HEK293 (cell line): ENCODE measurements around the gene GAS2L2.

Experiments used
- EGR2 ChIP-seq: fragments of 450-650 bp; formaldehyde crosslinking; IDR thresholded peaks from 2 replicates; pipeline ENCODE4 v1.5.1; 2016; ENCODE audit warnings: low read depth, missing biosample characterization, missing genetic modification characterization
- HOXA7 ChIP-seq: sonication (generic); formaldehyde crosslinking; IDR thresholded peaks from 2 replicates; pipeline ENCODE4 v1.8.1; 2022; ENCODE audit warnings: missing genetic modification reagents, borderline replicate concordance
- KLF16 ChIP-seq: fragments of 450-650 bp; formaldehyde crosslinking; IDR thresholded peaks from 2 replicates; pipeline ENCODE4 v1.5.1; 2017; ENCODE audit warnings: missing biosample characterization, missing genetic modification characterization
- SETDB1 ChIP-seq: IDR thresholded peaks from one replicate; pipeline ENCODE4 v1.6.1; 2017; ENCODE audit warnings: mild to moderate bottlenecking, low read length, moderate library complexity, mixed read lengths; ENCODE audit not compliant: insufficient read length
- ZBTB21 ChIP-seq: fragments of 450-650 bp; formaldehyde crosslinking; IDR thresholded peaks from 2 replicates; pipeline ENCODE4 v1.5.1; 2017; ENCODE audit warnings: missing biosample characterization, missing genetic modification characterization
- ZBTB8A ChIP-seq: fragments of 450-650 bp; formaldehyde crosslinking; IDR thresholded peaks from 2 replicates; pipeline ENCODE4 v1.5.1; 2016; ENCODE audit warnings: missing biosample characterization, missing genetic modification characterization
- ZFHX2 ChIP-seq: fragments of 450-650 bp; formaldehyde crosslinking; conservative IDR thresholded peaks from 2 replicates; pipeline ENCODE4 v1.5.1; 2016; ENCODE audit warnings: missing biosample characterization, missing genetic modification characterization
- ZIC2 ChIP-seq: fragments of 450-650 bp; formaldehyde crosslinking; IDR thresholded peaks from 2 replicates; pipeline ENCODE4 v1.5.1; 2016; ENCODE audit warnings: missing biosample characterization, missing genetic modification characterization
- ZNF16 ChIP-seq: fragments of 450-650 bp; formaldehyde crosslinking; IDR thresholded peaks from 2 replicates; pipeline ENCODE4 v1.5.1; 2016; ENCODE audit warnings: low read depth, missing biosample characterization, missing genetic modification characterization
- ZNF2 ChIP-seq: fragments of 450-650 bp; formaldehyde crosslinking; IDR thresholded peaks from 2 replicates; pipeline ENCODE4 v1.5.1; 2016; ENCODE audit warnings: missing biosample characterization, missing genetic modification characterization
- ZNF248 ChIP-seq: fragments of 450-650 bp; formaldehyde crosslinking; IDR thresholded peaks from 2 replicates; pipeline ENCODE4 v1.5.1; 2017; ENCODE audit warnings: missing biosample characterization, missing genetic modification characterization
- ZNF394 ChIP-seq: fragments of 450-650 bp; formaldehyde crosslinking; IDR thresholded peaks from 2 replicates; pipeline ENCODE4 v1.5.1; 2016; ENCODE audit warnings: missing biosample characterization, missing genetic modification characterization, mild to moderate bottlenecking, moderate library complexity, borderline replicate concordance
- ZNF404 ChIP-seq: fragments of 450-650 bp; formaldehyde crosslinking; IDR thresholded peaks from 2 replicates; pipeline ENCODE4 v1.5.1; 2017; ENCODE audit warnings: missing biosample characterization, missing genetic modification characterization
- ZNF423 ChIP-seq: fragments of 450-650 bp; formaldehyde crosslinking; IDR thresholded peaks from 2 replicates; pipeline ENCODE4 v1.5.1; 2016; ENCODE audit warnings: missing biosample characterization, missing genetic modification characterization
- ZNF629 ChIP-seq: fragments of 450-650 bp; formaldehyde crosslinking; IDR thresholded peaks from 2 replicates; pipeline ENCODE4 v1.5.1; 2017; ENCODE audit warnings: missing biosample characterization, missing genetic modification characterization
- ZNF654 ChIP-seq: fragments of 450-650 bp; formaldehyde crosslinking; IDR thresholded peaks from 2 replicates; pipeline ENCODE4 v1.5.1; 2016; ENCODE audit warnings: low read depth, missing biosample characterization, missing genetic modification characterization
- TF ChIP-seq, protein P1 (sequence below): fragments of 450-650 bp; formaldehyde crosslinking; IDR thresholded peaks from 2 replicates; pipeline ENCODE4 v1.5.1; 2017; ENCODE audit warnings: missing biosample characterization, missing genetic modification characterization
- TF ChIP-seq, protein P2 (sequence below): fragments of 450-650 bp; formaldehyde crosslinking; IDR thresholded peaks from 2 replicates; pipeline ENCODE4 v1.5.1; 2016; ENCODE audit warnings: missing biosample characterization, missing genetic modification characterization
- TF ChIP-seq, protein P3 (sequence below): fragments of 450-650 bp; formaldehyde crosslinking; IDR thresholded peaks from 2 replicates; pipeline ENCODE4 v1.5.1; 2016; ENCODE audit warnings: missing biosample characterization, missing genetic modification characterization
- TF ChIP-seq, protein P4 (sequence below): fragments of 450-650 bp; formaldehyde crosslinking; IDR thresholded peaks from 2 replicates; pipeline ENCODE4 v1.5.1; 2016; ENCODE audit warnings: missing biosample characterization, missing genetic modification characterization
- TF ChIP-seq, protein P5 (sequence below): fragments of 450-650 bp; formaldehyde crosslinking; IDR thresholded peaks from 2 replicates; pipeline ENCODE4 v1.5.1; 2016; ENCODE audit warnings: missing biosample characterization, missing genetic modification characterization
- TF ChIP-seq, protein P6 (sequence below): fragments of 450-650 bp; formaldehyde crosslinking; IDR thresholded peaks from 2 replicates; pipeline ENCODE4 v1.5.1; 2016; ENCODE audit warnings: missing biosample characterization, missing genetic modification characterization, borderline replicate concordance

The GAS2L2 gene

DNA sequence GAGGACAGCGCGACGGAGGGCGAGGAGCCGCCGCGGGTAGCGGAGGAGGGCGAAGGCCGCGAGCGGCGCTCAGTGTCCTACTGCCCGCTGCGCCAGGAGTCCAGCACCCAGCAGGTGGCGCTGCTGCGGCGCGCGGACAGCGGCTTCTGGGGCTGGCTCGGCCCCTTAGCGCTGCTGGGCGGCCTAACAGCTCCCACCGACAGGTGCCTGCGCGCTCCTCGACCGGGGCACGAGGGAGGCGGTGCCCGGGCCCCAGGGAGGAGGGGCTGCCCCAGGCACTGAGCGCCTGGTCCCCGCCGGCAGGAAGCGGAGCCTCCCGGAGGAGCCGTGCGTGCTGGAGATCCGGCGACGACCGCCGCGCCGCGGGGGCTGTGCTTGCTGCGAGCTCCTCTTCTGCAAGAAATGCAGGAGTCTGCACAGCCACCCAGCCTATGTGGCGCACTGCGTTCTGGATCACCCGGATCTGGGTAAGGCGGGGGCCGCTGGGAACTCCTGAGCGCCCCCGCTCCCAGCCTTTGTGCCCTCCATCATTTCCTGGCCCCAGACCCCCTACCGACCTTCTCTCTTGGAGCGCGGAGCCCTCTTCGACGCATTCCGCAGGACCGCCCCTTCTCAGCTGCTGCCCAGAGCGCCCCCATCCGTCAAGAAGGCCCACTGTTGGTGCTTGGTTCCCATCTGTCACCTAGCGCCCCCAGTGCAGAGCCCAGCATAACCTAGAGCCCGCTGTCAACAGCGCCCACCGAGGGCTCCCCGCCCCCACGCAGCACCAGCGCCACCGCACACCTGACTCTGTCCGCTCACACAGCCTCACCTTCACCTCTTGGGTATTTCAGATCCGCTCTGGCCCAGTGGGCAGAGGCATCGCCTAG, 11.3 kb upstream of the GAS2L2 start (continued):
- 0 out of 2 replicates have a peak, but pooled peaks have one; percentile 27 for TF ChIP-seq ZBTB21 (tag by site-specific recombination)
- TF ChIP-seq ZNF423 (tag by site-specific recombination): peak; percentile 45
- no peak for TF ChIP-seq HOXA7 (CRISPR knock-in tag)
- TF ChIP-seq ZNF629 (tag by site-specific recombination): peak; percentile 43; the same call in 1 of the 2 replicates
- peak; percentile 79; the same call in 1 of the 2 replicates for TF ChIP-seq ZNF2 (tag by site-specific recombination)
- TF ChIP-seq, protein P1, sequence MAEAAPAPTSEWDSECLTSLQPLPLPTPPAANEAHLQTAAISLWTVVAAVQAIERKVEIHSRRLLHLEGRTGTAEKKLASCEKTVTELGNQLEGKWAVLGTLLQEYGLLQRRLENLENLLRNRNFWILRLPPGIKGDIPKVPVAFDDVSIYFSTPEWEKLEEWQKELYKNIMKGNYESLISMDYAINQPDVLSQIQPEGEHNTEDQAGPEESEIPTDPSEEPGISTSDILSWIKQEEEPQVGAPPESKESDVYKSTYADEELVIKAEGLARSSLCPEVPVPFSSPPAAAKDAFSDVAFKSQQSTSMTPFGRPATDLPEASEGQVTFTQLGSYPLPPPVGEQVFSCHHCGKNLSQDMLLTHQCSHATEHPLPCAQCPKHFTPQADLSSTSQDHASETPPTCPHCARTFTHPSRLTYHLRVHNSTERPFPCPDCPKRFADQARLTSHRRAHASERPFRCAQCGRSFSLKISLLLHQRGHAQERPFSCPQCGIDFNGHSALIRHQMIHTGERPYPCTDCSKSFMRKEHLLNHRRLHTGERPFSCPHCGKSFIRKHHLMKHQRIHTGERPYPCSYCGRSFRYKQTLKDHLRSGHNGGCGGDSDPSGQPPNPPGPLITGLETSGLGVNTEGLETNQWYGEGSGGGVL (tag by site-specific recombination): peak; percentile 85
- TF ChIP-seq ZNF404 (tag by site-specific recombination): no peak
- no peak for TF ChIP-seq ZNF248 (tag by site-specific recombination)
- peak; percentile 88; the same call in 1 of the 2 replicates for TF ChIP-seq ZNF394
- TF ChIP-seq, protein P2, sequence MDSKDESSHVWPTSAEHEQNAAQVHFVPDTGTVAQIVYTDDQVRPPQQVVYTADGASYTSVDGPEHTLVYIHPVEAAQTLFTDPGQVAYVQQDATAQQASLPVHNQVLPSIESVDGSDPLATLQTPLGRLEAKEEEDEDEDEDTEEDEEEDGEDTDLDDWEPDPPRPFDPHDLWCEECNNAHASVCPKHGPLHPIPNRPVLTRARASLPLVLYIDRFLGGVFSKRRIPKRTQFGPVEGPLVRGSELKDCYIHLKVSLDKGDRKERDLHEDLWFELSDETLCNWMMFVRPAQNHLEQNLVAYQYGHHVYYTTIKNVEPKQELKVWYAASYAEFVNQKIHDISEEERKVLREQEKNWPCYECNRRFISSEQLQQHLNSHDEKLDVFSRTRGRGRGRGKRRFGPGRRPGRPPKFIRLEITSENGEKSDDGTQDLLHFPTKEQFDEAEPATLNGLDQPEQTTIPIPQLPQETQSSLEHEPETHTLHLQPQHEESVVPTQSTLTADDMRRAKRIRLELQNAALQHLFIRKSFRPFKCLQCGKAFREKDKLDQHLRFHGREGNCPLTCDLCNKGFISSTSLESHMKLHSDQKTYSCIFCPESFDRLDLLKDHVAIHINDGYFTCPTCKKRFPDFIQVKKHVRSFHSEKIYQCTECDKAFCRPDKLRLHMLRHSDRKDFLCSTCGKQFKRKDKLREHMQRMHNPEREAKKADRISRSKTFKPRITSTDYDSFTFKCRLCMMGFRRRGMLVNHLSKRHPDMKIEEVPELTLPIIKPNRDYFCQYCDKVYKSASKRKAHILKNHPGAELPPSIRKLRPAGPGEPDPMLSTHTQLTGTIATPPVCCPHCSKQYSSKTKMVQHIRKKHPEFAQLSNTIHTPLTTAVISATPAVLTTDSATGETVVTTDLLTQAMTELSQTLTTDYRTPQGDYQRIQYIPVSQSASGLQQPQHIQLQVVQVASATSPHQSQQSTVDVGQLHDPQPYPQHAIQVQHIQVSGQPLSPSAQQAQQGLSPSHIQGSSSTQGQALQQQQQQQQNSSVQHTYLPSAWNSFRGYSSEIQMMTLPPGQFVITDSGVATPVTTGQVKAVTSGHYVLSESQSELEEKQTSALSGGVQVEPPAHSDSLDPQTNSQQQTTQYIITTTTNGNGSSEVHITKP (tag by site-specific recombination): peak; percentile 68
- peak; percentile 78 for TF ChIP-seq SETDB1
- peak; percentile 49 for TF ChIP-seq ZNF654 (tag by site-specific recombination)
- peak; percentile 92 for TF ChIP-seq ZBTB8A (tag by site-specific recombination)
- TF ChIP-seq, protein P3, sequence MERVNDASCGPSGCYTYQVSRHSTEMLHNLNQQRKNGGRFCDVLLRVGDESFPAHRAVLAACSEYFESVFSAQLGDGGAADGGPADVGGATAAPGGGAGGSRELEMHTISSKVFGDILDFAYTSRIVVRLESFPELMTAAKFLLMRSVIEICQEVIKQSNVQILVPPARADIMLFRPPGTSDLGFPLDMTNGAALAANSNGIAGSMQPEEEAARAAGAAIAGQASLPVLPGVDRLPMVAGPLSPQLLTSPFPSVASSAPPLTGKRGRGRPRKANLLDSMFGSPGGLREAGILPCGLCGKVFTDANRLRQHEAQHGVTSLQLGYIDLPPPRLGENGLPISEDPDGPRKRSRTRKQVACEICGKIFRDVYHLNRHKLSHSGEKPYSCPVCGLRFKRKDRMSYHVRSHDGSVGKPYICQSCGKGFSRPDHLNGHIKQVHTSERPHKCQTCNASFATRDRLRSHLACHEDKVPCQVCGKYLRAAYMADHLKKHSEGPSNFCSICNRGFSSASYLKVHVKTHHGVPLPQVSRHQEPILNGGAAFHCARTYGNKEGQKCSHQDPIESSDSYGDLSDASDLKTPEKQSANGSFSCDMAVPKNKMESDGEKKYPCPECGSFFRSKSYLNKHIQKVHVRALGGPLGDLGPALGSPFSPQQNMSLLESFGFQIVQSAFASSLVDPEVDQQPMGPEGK (tag by site-specific recombination): peak; percentile 91
- TF ChIP-seq ZNF16 (tag by site-specific recombination): no peak
- TF ChIP-seq, protein P4, sequence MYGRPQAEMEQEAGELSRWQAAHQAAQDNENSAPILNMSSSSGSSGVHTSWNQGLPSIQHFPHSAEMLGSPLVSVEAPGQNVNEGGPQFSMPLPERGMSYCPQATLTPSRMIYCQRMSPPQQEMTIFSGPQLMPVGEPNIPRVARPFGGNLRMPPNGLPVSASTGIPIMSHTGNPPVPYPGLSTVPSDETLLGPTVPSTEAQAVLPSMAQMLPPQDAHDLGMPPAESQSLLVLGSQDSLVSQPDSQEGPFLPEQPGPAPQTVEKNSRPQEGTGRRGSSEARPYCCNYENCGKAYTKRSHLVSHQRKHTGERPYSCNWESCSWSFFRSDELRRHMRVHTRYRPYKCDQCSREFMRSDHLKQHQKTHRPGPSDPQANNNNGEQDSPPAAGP (tag by site-specific recombination): peak; percentile 76
- TF ChIP-seq, protein P5, sequence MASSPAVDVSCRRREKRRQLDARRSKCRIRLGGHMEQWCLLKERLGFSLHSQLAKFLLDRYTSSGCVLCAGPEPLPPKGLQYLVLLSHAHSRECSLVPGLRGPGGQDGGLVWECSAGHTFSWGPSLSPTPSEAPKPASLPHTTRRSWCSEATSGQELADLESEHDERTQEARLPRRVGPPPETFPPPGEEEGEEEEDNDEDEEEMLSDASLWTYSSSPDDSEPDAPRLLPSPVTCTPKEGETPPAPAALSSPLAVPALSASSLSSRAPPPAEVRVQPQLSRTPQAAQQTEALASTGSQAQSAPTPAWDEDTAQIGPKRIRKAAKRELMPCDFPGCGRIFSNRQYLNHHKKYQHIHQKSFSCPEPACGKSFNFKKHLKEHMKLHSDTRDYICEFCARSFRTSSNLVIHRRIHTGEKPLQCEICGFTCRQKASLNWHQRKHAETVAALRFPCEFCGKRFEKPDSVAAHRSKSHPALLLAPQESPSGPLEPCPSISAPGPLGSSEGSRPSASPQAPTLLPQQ (tag by site-specific recombination): peak; percentile 72; the same call in 1 of the 2 replicates
- TF ChIP-seq, protein P6, sequence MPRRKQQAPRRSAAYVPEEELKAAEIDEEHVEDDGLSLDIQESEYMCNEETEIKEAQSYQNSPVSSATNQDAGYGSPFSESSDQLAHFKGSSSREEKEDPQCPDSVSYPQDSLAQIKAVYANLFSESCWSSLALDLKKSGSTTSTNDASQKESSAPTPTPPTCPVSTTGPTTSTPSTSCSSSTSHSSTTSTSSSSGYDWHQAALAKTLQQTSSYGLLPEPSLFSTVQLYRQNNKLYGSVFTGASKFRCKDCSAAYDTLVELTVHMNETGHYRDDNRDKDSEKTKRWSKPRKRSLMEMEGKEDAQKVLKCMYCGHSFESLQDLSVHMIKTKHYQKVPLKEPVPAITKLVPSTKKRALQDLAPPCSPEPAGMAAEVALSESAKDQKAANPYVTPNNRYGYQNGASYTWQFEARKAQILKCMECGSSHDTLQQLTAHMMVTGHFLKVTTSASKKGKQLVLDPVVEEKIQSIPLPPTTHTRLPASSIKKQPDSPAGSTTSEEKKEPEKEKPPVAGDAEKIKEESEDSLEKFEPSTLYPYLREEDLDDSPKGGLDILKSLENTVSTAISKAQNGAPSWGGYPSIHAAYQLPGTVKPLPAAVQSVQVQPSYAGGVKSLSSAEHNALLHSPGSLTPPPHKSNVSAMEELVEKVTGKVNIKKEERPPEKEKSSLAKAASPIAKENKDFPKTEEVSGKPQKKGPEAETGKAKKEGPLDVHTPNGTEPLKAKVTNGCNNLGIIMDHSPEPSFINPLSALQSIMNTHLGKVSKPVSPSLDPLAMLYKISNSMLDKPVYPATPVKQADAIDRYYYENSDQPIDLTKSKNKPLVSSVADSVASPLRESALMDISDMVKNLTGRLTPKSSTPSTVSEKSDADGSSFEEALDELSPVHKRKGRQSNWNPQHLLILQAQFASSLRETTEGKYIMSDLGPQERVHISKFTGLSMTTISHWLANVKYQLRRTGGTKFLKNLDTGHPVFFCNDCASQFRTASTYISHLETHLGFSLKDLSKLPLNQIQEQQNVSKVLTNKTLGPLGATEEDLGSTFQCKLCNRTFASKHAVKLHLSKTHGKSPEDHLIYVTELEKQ (tag by site-specific recombination): no peak
- peak; percentile 60 for TF ChIP-seq ZFHX2 (tag by site-specific recombination)
- peak; percentile 64; the same call in 1 of the 2 replicates for TF ChIP-seq EGR2 (tag by site-specific recombination)
- peak; percentile 95 for TF ChIP-seq ZIC2 (tag by site-specific recombination)
- peak; percentile 67 for TF ChIP-seq KLF16
